Measurements from ENCODE around the gene OSBPL6.
"Not testable (repeated sequence)": the region's sequence is repeated elsewhere in the genome, so short reads cannot be mapped to it uniquely, and the experiment has no call there.

DNA sequence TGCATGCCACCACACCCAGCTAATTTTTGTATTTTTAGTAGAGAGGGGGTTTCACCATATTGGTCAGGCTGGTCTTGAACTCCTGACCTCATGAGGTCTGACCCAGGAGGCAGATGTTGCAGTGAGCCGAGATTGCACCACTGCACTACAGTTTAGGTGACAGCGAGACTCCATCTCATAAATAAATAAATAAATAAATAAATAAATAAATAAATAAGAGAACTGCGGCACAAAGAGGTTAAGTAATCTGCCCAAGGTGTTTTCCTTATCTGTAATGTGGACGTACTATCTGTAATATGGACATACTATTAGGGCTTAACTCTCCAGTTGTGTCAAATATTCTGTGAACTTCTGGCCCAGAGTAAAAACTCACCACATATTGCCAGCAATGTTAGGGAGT, 4.1 kb downstream of the OSBPL6 start:
- TF ChIP-seq, protein P1, sequence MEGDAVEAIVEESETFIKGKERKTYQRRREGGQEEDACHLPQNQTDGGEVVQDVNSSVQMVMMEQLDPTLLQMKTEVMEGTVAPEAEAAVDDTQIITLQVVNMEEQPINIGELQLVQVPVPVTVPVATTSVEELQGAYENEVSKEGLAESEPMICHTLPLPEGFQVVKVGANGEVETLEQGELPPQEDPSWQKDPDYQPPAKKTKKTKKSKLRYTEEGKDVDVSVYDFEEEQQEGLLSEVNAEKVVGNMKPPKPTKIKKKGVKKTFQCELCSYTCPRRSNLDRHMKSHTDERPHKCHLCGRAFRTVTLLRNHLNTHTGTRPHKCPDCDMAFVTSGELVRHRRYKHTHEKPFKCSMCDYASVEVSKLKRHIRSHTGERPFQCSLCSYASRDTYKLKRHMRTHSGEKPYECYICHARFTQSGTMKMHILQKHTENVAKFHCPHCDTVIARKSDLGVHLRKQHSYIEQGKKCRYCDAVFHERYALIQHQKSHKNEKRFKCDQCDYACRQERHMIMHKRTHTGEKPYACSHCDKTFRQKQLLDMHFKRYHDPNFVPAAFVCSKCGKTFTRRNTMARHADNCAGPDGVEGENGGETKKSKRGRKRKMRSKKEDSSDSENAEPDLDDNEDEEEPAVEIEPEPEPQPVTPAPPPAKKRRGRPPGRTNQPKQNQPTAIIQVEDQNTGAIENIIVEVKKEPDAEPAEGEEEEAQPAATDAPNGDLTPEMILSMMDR (IDR thresholded peaks at IDR 0.05; ENCODE audit: low read depth, low read length, missing input control): not testable (repeated sequence)
- TF ChIP-seq JUND (IDR thresholded peaks at IDR 0.05); GABPA (IDR thresholded peaks at IDR 0.05 in 1 of 2, conservative IDR thresholded peaks at IDR 0.05 in 1 of 2); RXRA (IDR thresholded peaks at IDR 0.05); HNF4A (conservative IDR thresholded peaks at IDR 0.05); FOXA1 (IDR thresholded peaks at IDR 0.05); RAD21 (IDR thresholded peaks at IDR 0.05); TAF1 (conservative IDR thresholded peaks at IDR 0.05); YY1 (IDR thresholded peaks at IDR 0.05): not testable (repeated sequence)
- TF ChIP-seq, protein P2, sequence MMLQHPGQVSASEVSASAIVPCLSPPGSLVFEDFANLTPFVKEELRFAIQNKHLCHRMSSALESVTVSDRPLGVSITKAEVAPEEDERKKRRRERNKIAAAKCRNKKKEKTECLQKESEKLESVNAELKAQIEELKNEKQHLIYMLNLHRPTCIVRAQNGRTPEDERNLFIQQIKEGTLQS (IDR thresholded peaks at IDR 0.05): not testable (repeated sequence)
- TF ChIP-seq, protein P3, sequence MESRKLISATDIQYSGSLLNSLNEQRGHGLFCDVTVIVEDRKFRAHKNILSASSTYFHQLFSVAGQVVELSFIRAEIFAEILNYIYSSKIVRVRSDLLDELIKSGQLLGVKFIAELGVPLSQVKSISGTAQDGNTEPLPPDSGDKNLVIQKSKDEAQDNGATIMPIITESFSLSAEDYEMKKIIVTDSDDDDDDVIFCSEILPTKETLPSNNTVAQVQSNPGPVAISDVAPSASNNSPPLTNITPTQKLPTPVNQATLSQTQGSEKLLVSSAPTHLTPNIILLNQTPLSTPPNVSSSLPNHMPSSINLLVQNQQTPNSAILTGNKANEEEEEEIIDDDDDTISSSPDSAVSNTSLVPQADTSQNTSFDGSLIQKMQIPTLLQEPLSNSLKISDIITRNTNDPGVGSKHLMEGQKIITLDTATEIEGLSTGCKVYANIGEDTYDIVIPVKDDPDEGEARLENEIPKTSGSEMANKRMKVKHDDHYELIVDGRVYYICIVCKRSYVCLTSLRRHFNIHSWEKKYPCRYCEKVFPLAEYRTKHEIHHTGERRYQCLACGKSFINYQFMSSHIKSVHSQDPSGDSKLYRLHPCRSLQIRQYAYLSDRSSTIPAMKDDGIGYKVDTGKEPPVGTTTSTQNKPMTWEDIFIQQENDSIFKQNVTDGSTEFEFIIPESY (IDR thresholded peaks at IDR 0.05): not testable (repeated sequence)
- TF ChIP-seq, protein P4, sequence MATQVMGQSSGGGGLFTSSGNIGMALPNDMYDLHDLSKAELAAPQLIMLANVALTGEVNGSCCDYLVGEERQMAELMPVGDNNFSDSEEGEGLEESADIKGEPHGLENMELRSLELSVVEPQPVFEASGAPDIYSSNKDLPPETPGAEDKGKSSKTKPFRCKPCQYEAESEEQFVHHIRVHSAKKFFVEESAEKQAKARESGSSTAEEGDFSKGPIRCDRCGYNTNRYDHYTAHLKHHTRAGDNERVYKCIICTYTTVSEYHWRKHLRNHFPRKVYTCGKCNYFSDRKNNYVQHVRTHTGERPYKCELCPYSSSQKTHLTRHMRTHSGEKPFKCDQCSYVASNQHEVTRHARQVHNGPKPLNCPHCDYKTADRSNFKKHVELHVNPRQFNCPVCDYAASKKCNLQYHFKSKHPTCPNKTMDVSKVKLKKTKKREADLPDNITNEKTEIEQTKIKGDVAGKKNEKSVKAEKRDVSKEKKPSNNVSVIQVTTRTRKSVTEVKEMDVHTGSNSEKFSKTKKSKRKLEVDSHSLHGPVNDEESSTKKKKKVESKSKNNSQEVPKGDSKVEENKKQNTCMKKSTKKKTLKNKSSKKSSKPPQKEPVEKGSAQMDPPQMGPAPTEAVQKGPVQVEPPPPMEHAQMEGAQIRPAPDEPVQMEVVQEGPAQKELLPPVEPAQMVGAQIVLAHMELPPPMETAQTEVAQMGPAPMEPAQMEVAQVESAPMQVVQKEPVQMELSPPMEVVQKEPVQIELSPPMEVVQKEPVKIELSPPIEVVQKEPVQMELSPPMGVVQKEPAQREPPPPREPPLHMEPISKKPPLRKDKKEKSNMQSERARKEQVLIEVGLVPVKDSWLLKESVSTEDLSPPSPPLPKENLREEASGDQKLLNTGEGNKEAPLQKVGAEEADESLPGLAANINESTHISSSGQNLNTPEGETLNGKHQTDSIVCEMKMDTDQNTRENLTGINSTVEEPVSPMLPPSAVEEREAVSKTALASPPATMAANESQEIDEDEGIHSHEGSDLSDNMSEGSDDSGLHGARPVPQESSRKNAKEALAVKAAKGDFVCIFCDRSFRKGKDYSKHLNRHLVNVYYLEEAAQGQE (IDR thresholded peaks at IDR 0.05): not testable (repeated sequence)
- TF ChIP-seq, protein P5, sequence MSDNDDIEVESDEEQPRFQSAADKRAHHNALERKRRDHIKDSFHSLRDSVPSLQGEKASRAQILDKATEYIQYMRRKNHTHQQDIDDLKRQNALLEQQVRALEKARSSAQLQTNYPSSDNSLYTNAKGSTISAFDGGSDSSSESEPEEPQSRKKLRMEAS (IDR thresholded peaks at IDR 0.05): not testable (repeated sequence)

Data from liver (tissue), 3 donors.